Measurements from ENCODE around the gene LRFN2.

Gene LRFN2

DNA sequence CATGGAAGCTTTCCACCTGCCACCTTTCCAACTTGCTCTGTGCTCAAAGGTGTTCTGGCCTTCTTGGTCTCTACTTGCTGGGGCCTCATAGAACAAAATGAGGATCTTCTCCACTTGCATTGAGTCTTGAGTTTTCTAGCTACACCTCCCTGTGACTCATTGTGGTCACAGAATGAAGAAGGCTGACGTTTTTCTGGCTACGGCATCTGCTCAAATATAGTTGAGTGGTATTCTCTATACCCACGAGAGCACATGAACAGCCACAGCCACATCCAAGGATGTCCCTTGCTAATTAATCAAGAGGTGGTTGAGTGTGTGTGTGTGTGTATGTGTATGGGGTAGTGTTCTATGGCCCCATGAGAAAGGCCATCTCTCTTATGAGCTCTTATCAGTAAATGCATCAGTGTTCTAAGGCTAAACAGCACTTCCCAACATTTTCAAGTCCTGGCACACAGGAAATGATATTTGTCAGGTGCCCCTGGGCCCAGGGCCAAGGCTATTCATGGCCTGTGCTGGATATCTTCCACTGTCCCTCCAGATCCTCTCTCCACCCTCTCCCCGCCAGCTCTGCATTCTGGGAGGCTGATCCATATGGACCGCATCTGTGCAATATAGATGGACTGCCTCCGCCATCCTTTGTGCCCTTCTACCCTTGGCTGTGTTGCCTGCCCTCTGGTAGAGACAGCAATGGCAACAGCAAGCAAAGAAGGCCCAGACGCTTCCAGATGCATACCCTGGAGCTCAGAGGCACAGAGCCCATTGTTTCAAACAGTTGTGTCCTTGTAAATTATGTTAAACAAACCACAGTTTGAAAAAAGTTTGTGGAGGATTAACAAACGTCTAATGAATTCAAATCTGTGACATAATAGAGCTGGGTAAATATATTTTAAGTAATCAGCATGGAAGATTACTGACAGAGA is 150.2 kb downstream of the LRFN2 start:
- peak; percentile 36 for DNase-seq (ENCODE audit: low spot score)

DNA sequence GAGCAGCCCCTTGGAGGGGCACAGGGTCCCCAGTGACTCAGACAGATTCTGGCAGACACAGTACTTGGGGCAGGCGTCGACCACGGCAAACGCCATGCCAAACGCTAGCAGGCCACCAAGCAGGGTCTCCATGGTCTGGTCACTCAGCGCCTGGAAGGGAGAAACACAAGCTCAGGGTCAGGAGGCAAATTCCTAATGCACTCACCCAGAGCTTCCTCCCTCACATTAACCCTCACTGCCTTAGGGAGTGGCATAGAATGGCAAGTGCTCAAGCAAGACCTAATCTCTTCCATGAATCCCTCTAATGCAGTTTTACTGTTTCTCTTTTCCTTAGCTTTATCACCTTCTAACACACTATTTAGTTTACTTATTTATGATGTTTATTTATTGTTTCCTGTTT is 154.2 kb downstream of the LRFN2 start:
- no peak for DNase-seq (ENCODE audit: low spot score)

GRCh38 chr6:40431706-40432105 is 155.5 kb downstream of the LRFN2 start:
- DNase-seq (ENCODE audit: low spot score) = no peak

- no peak for DNase-seq (ENCODE audit: low spot score)
Observed at GRCh38 chr6:40427196-40427595, 160.0 kb downstream of the LRFN2 start.

- DNase-seq (ENCODE audit: low spot score) = no peak
Observed at GRCh38 chr6:40426346-40427066, 160.7 kb downstream of the LRFN2 start.

- DNase-seq (ENCODE audit: low spot score) = no peak
Observed at GRCh38 chr6:40425192-40425919, 161.8 kb downstream of the LRFN2 start.

DNA sequence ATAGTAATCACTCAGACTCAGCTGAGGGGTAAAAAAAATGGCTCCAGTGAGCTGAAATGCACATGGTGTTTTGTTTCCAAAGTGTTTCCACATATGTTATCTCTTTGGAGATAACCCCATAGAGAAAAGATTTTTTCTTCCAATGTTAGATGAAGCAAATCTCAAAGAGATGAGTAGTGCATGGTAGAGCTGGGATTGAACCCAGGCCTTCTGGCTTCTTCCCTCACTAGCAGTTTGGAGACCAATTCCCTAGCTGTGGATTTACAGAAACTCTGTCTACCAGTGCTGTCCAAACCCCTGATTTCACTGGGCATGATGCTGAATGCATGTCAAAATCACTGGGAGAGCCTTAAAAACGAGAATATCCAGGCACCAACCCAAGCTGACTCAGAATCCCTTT is 165.1 kb downstream of the LRFN2 start:
- no peak for DNase-seq (ENCODE audit: low spot score)

- DNase-seq (ENCODE audit: low spot score) = no peak
Observed at GRCh38 chr6:40419946-40420728, 167.0 kb downstream of the LRFN2 start.

GRCh38 chr6:40419377-40419776 is 167.8 kb downstream of the LRFN2 start:
- DNase-seq (ENCODE audit: low spot score) = no peak

- DNase-seq (ENCODE audit: low spot score) = no peak
Observed at GRCh38 chr6:40417031-40417430, 170.1 kb downstream of the LRFN2 start.

- no peak for DNase-seq (ENCODE audit: low spot score)
Observed at GRCh38 chr6:40414617-40415016, 172.5 kb downstream of the LRFN2 start.

- no peak for DNase-seq (ENCODE audit: low spot score)
Observed at GRCh38 chr6:40413239-40413638, 173.9 kb downstream of the LRFN2 start.

DNA sequence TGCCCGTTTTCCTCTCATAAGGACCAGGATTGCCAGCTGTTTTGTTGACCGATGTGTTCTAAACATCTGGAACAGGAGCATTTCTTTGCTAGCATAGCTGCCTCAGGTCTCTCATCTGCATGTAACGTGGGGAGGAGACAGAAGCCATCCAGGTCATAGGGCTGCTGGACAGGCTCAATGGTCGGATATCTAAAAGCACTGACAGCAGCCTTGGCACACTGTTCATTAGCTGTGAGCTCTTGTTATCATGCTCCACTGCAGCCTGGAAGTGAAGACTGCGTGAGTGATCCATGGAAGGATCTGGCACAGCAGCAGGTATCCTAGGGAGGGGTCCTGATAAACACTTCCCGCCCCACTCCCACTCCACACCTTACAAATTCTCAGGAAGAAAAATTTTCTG is 175.3 kb downstream of the LRFN2 start:
- DNase-seq (ENCODE audit: low spot score) = no peak

- DNase-seq (ENCODE audit: low spot score) = no peak
Observed at GRCh38 chr6:40410821-40411220, 176.3 kb downstream of the LRFN2 start.

DNA sequence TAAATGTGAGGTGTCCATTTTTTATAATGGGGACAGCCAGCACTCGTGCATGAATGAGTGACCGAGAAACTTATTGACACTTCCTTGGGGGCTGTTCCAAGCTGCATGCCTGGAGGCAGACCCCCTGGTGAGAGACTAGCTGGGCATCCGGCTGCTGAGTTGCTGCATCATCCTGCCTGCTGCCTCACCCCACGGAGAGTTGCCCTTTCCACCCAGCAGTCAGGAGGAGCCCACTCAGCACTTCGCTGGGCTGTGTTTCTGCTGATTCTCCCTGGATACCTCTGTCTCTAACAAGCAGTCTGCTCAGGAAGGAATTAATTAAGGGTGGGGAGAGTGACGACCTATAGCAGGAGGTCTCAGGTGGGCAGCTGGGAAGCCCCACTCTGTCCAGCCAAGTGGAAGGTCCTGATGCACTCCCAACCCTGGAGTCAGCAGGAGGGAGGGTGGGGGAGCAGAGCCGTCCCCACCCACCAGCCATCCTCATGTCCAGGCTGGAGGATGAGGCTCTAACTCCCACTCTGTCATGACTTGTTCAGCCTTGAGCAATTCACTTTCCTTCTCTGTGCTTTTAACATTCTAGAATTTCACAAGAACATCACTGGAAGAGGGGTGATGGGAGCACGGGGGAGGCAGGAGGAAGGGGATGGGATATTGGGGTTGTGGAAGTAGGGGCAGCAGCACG is 177.3 kb downstream of the LRFN2 start:
- no peak for DNase-seq (ENCODE audit: low spot score)

DNA sequence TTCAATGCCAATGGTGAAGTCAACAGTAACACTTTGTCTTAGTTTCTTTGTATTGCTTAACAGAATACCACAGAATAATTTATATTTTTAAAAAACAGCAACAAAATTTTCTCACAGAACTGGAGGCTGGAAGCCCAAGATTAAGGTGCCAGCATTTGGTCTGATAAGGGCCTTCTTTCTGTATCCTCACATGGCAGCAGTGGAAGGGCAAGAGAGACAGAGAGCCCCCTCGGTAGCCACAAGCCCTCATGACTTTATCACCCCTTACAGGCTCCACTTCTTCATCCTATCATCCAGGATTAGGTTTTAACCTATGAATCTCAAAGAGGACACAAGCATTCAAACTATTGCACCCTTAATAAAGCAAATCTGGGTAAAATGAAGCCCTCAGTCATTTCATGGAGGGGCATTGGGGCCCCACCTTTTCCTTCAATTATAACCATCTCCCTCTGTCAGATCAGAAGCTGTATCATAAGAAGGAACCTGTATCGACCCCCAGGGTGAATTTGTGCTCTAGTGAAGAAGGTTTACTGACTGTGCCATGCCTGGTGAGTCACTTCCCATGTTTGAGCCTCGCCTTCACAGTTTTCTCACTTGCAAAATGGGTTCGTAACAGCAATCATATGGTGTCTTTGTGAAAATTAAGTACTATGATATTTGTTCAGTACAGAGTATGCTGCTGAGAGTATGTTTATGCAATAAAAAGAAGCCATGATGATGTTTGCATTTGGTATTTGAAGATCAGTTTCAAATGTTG is 178.2 kb downstream of the LRFN2 start:
- peak; percentile 6 for DNase-seq (ENCODE audit: low spot score)

DNA sequence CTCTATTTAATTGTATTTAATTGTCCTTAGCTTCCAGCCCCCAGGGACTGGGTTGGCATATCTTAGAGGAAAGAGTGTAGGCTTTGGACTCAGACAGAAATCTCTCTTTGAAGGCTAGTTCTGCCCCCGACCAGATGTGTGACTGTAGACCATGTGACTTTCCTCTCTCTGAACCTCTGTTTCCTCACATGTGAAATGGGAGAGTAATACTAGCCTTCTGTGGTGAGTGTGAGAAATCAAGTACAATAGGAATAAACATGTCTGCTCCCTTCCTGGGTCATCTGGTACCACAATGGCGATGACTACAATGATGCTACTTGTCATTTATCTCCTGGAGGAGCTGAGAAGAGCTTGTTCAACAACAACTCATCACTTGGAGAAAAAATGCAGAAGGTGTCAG is 179.9 kb downstream of the LRFN2 start:
- DNase-seq (ENCODE audit: low spot score) = no peak

GRCh38 chr6:40406175-40406574 is 181.0 kb downstream of the LRFN2 start:
- no peak for DNase-seq (ENCODE audit: low spot score)

DNA sequence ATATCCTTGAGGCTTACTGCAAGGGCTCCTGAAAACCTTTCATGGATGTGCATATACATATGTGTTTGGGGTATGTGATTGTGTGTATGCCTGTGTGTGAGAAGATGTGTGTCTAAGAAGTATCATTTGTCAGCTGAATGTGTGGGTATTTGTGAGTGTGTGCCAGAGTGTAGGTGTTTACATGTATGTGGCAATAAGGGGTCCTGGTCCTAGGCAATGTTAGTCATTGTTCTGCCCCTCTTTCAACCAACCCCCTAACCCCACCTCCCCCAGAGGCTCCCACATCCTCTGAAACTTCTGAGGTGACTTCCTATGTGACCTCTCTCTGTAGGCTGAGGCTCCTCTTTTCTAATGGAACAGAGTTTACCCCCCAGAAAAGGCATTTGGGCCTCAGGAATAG is 186.4 kb downstream of the LRFN2 start:
- DNase-seq (ENCODE audit: low spot score) = no peak

GRCh38 chr6:40399888-40400457 is 187.2 kb downstream of the LRFN2 start:
- no peak for DNase-seq (ENCODE audit: low spot score)
